CD4-positive, alpha-beta T cell treated with Interleukin-2 at 100 ng/mL for 4 hours (primary cell): ENCODE results near the gene KCNJ6.

ENCODE experiments used
- DNase-seq: peaks from one replicate; pipeline ENCODE4 v3.0.0-alpha.2; 2020; ENCODE audit warnings: low spot score

The KCNJ6 gene

DNA sequence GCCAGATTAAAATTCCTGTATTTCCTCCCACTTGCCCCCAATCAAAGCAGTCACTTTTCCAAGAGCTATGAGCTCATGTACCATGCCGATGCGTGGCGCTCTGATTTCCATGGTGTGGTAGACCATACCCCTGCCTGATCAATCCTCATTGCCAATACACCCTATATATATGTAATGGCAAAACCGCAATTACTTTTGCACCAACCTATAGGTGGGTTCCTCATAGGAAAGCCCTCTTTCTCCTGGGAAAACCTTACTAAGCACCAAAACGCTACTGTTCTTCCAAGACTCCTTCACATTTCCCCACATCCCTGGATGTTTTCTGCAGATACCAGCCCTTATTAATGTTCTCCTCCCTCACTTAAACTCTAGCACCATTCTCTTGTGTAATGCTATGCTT is 11.0 kb downstream of the KCNJ6 start:
- DNase-seq, result no peak

GRCh38 chr21:37904856-37905255 is 11.4 kb downstream of the KCNJ6 start:
- no peak for DNase-seq

GRCh38 chr21:37903396-37903795 is 12.9 kb downstream of the KCNJ6 start:
- DNase-seq, result no peak

GRCh38 chr21:37899146-37899545 is 17.1 kb downstream of the KCNJ6 start:
- DNase-seq, result no peak

DNA sequence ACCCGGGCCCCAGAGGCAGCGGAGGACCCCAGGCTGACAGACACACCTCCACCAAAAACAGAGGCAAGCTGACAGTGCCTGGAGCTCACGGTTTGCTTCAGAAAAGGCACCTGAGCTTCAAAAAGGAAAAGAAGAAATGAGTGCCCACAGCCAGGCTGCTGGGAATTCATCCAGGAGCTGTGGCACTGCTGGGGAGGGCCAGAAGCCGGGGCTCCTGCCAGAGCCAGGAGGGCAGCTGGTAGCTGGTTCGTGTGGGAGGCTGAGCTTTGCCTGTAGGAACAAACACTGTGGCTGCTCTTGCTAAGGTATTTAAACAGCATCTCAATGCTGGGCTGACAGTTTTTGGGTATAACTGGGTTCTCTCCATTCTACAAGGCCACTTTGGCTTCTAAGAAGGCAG is 19.5 kb downstream of the KCNJ6 start:
- no peak for DNase-seq

GRCh38 chr21:37891972-37892371 is 24.3 kb downstream of the KCNJ6 start:
- DNase-seq, result no peak

DNA sequence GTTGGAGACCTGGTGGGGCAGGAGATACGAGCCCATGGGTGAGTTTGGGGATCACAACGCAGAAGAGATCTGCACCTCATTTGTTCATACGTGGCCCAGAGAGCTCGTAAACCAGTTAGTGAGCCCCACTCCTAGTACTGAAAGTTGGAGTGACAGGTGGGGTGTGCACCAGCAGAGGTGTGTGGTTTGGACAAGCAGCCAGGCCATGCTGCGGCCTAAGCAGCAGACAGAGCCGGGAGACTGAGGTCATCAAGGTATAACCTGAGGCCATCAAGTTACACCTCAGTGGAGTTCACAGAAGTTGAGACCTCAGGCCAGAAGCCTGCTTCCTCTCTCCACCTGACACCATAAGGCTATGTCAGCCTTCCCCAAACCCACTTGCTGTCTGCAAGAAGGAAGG is 27.6 kb downstream of the KCNJ6 start:
- no peak for DNase-seq

GRCh38 chr21:37886726-37887299 is 29.4 kb downstream of the KCNJ6 start:
- no peak for DNase-seq

DNA sequence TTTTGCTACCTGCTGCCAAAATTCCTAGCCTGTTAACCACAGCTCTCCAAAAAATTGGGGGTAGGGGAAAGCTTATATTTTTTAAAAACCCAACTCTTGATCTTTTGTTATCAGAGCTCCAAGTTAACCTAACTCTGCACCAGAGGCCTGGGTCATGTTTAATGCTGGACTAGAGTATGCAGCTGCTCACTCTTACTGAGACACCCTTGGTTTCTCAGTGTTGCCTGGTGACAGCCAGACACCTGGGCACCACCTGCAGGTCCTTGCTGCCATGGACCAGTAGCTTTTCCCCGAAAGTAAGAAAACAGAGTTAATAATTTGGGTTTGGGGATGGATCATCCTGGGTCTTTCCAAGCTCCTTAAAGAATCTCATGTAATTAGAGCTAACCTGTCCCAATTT is 30.1 kb downstream of the KCNJ6 start:
- no peak for DNase-seq

- DNase-seq, result no peak
Observed at GRCh38 chr21:37878946-37879660, 37.2 kb downstream of the KCNJ6 start.

- DNase-seq, result no peak
Observed at GRCh38 chr21:37877888-37878684, 38.2 kb downstream of the KCNJ6 start.

GRCh38 chr21:37877171-37877570 is 39.1 kb downstream of the KCNJ6 start:
- DNase-seq, result no peak

DNA sequence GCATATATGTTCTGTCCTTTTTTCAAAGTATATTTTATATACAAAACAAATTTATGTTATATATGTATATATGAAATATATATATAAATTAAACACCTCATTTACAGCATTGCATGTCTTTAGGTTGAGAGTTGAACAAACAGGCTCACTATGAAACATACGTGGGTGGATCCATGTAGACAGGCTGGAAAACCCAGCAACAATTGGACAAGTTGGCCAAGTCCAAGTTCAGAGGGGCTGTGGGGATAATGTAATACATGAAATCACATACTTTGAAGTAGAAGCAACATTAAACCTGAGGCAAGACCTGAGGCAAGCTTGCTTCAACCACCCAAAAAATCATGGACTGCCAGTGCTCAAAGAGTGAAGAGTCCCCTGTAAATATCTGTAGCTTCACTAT is 39.7 kb downstream of the KCNJ6 start:
- no peak for DNase-seq

DNA sequence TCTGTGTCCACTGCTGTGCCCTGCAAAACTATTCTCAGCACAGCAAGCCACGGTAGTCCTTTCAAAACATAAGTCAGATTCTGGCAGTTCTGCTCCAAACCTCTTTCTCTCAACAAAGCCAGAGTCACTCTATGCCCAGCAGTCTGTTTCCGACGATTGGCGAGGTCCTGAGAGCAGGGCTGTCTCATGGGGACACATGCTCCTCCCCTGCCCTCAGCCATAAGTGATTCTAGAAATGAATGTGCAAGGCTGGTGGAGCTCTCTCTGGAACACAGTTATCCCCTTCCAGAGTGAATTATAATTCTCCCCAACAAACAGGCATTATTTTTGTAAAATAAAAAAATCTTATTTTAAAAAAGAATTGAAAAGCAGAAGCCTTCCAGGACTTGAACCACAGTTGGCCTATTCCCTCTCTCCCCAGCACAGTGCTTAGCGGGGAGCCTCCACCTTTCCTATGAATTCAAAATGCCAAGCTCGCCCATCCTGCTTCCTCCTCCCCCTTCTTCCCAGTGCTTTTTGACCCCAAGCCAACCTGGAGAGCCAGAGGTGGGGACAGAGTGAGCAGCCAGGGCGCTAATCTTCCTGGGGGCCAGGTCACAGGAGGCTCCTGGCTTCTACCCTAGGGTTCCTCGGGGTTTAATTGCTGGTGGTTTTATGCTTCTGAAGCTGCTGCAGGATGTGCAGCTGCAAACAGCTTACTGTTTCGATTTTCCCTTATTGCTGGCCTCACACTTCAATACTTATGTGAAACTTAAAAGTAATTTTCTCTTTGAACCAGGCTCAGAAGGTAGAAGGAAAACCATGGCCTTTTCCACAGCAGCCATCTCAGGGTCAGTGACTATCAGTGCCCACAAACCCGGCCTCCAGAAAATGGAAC is 41.1 kb downstream of the KCNJ6 start:
- DNase-seq, result no peak

GRCh38 chr21:37874481-37874880 is 41.8 kb downstream of the KCNJ6 start:
- no peak for DNase-seq

- no peak for DNase-seq
Observed at GRCh38 chr21:37873655-37874054, 42.6 kb downstream of the KCNJ6 start.

- DNase-seq, result no peak
Observed at GRCh38 chr21:37871121-37871862, 45.0 kb downstream of the KCNJ6 start.

GRCh38 chr21:37870221-37870620 is 46.0 kb downstream of the KCNJ6 start:
- DNase-seq, result no peak

DNA sequence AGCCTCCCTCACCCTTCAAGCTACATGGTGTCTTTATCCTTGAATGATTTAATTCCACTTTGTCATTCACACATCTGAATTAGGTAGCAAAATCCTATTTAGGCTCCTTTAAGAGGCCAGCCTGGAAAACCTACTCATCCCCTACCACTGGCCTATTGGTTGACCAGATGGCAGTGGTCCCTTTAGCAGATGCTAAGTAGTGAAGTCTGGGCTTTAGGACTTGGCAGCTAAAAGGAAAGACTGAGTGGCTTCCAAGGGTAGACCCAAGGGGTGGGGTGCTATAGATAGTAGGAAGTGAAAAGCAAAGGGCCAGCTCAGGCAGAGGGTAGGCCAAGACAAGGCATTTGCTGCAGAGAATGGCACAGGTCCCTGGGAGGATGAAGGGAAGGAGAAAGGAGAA is 46.6 kb downstream of the KCNJ6 start:
- no peak for DNase-seq

DNA sequence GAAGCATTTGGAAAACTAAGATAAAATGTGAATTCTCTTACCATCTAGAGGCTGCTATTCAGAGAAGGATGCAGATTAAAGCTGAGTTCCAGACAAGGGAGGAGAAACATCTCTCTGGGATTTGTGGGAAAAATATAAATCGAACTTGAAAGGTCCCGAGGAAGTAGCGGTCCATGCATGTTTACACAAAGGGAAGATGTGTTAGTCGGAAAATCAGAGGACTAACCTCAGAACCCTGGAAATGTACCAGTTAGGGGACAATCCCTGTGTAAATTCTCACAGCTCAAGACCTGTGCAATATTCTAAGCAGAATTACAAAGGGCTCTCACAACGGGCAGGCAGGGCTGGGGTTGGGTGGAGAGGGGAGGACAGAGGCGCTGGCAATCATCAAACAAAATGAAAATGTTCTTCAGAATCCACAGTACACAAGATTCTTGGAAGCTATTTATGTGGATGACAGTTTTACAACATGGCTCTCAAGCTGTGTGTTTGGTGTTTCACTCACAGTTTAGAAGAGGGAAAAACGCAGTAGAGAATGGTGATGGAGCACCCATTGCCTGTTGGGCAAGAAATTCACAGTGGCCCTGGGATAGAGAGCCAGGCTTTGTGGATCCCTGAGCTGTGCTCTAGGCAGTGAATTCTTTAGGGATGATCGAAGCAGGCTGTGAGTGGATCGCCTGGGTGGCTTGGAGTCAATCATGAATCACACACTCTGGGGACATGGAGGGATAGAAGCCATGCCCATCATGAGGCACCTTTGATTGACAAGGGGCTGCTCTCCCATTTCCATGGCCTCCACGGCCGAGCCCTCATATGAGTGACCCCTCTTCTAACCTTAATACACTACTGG is 47.6 kb downstream of the KCNJ6 start:
- DNase-seq, result no peak

- DNase-seq, result peak; percentile 5
Observed at GRCh38 chr21:37866027-37866426, 50.2 kb downstream of the KCNJ6 start.
